GM21515 (cell line): ENCODE measurements around the gene CAMP.
"Not testable (repeated sequence)": the region's sequence is repeated elsewhere in the genome, so short reads cannot be mapped to it uniquely, and the experiment has no call there.

Experiments
- ATAC-seq: cut with Tn5 transposase; IDR thresholded peaks from one replicate; pipeline ENCODE4 v1.9.1; 2021; ENCODE audit not compliant: unreplicated experiment

CAMP gene

GRCh38 chr3:48222616-48223513 lies at the start of gene CAMP:
CAMP (plus strand) TSS chr3:48223495; CDS start chr3:48223512, 17 bp downstream.
- peak; percentile 53 for ATAC-seq

DNA sequence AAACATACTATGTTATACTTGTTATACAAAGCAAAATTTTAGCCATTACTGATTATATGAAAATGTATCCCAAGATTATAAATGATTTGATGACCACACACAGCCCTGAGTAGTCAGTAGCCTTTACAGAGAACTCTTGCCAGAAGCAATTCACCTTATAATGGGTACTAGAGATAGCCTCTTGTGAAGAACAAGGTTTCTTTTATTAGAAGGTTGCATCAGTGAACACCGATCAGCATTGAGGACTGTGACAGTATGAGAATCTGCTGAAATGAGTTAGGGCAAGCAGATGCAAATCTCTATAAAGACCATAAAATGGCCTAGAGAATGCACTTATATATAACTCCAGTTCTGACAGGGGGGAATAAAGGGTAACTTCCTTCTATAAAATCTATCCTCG lies 45.2 kb upstream of the CAMP start:
- ATAC-seq, result no peak

DNA sequence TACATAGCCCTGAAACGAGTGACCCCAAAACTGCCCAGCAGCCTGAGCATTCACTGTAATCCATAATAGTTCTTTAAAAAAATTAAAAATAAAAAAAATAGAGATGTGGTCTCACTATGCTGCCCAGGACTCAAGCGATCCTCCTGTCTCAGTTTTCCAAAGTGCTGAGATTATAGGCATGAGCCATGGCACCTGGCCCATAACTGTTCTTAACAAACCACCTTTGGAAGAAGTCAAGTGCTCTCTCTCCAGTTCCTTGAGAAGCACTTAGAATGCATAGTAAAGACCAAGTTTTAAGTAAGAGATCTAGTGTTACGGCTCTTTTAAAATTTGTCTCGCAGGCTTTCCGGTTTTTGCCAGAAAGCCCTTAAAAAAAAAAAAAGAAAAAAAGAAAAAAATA lies 43.3 kb upstream of the CAMP start:
- no peak for ATAC-seq

DNA sequence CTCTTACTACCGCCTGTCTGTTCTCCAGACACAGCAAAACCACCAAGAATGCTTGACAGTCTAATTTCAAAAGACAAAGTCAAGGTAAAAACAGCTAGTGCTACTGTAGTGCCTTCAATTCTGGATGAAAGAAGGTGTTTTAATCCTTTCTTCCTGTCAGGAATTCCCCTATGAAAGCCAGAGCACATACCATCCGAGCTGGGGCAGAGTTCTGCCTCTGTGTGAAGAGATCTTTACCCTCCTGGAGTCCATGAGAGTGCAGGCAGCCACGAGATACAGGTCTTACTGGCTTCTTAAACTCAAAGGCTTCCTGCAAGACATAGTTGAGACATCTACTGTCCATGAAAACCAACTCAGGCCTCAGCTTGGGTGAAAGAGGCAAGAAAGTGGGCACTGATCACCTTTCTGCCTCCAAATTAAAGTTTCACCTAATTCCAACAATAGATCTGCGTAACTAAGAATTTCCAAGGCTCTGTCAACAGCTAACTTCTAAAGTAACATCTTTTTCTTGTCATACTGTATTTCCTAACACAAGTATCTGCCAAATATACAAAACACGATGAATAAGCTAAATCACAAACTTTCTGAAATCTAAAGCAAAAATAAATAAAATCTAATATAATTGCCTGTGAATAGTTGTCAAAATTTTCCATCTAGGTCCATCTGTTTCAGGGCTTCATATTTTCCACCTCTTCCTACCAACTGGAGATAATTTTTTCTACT lies 42.6 kb upstream of the CAMP start:
- ATAC-seq, result no peak

GRCh38 chr3:48184299-48184698 lies 39.0 kb upstream of the CAMP start:
- ATAC-seq, result no peak

GRCh38 chr3:48185129-48185528 lies 38.2 kb upstream of the CAMP start:
- ATAC-seq, result no peak

DNA sequence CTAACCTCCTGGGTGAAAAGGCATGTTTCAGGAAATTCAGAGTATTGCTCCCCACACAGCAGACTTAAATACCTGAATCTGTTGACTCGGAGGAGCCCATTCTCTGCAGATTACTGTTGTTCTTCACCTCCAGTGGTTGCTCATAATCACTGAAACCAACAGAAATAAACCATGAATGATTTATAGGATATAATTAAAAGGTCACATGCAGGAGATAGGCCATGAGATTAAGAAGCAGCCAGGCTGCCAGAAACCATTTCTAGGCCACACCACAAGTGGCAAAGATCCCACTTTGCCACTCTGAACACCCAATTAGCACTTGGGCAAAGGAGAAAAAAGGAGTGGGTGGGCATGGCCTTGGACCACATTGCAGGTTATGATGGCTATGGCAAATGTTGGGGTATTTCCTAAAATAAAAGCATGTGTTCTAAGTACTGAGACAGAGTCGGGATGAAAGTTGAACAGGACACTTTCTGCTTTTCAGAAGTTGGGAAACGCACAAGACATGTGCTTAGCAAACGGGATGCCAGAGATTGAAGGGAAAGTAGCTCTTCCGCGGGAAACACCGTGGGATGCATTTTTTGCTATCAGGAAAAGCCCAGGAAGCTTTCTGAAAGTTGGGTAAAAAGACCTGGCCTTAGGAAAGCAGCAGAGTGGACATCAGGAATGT lies 36.5 kb upstream of the CAMP start:
- ATAC-seq, result no peak

GRCh38 chr3:48187301-48187578 lies 36.1 kb upstream of the CAMP start:
- ATAC-seq, result no peak

DNA sequence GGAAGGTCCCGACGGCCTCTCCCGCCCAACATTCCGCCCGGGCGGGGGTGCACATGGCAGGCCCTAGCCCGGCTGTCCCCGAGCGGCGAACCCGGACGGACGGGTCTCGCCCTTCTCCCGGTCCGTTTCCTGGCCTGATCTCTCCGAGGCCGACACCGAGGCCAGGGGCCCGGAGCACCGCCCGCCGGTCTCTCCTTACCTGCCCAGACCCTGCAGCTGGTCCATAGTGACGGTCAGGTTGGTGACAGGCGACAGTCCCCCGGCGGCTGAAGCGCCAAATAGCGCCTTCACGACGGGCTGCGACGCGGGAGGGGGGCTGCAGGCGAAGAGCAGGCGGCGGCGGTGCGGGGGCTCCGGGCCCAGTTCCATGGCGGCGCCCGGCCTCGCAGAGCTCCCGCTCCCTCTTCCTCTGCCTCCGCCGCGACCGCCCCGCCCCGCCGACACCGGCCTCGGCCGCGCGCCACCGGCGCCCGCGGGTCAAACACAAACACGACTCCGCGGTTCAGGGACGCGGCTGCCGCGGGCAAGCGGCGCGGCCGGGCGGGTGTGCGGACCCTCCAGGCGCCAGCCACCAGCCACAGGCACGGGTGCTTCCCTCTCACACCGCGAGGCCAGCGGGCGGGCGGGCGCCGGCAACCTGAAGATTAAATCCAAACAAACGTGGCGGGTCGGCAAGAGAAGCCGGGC lies 35.6 kb upstream of the CAMP start:
- peak; percentile 26 for ATAC-seq

GRCh38 chr3:48188266-48189201 lies 34.8 kb upstream of the CAMP start, which contains the start of gene CDC25A:
CDC25A (minus strand) TSS chr3:48188417; CDS start chr3:48187947, 470 bp downstream.
- ATAC-seq, result peak; percentile 91

DNA sequence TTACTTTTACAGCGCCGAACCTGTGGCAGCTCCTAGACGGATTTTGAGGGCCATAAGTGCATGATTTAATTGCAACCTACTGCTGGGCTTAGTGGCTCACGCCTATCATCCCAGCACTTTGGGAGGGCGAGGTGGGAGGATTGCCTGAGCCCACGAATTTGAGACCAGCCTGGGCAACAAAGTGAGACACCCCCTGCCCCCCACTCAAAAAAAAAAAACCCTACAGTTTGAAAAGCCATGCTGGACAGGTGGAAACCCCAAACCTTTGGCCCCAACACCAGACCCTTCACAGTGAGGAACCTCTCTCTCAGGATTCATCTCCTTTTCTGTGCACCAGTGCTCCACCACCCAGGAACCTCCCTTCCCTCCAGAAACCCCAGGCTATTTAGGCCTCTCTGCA lies 34.0 kb upstream of the CAMP start:
- no peak for ATAC-seq

GRCh38 chr3:48190911-48191310 lies 32.4 kb upstream of the CAMP start:
- no peak for ATAC-seq

- no peak for ATAC-seq
Observed at GRCh38 chr3:48194446-48195071, 28.7 kb upstream of the CAMP start.

GRCh38 chr3:48196611-48197010 lies 26.7 kb upstream of the CAMP start:
- no peak for ATAC-seq

- ATAC-seq, result no peak
Observed at GRCh38 chr3:48199117-48199516, 24.2 kb upstream of the CAMP start.

DNA sequence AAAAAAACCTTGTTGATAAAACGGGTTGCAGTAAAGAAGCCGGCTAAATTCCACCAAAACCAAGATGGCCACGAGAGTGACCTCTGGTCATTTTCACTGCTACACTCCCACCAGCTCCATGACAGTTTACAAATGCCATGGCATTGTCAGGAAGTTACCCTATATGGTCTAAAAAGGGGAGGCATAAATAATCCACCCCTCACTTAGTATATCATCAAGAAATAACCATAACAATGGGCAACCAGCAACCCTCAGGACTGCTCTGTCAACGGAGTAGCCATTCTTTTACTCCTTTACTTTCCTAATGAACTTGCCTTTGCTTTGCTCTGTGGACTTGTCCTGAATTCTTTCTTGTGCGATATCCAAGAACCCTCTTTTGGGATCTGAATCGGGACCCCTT lies 20.7 kb upstream of the CAMP start:
- ATAC-seq, result no peak

- no peak for ATAC-seq
Observed at GRCh38 chr3:48208076-48208475, 15.2 kb upstream of the CAMP start.

GRCh38 chr3:48209445-48209844 lies 13.8 kb upstream of the CAMP start:
- ATAC-seq, result no peak

DNA sequence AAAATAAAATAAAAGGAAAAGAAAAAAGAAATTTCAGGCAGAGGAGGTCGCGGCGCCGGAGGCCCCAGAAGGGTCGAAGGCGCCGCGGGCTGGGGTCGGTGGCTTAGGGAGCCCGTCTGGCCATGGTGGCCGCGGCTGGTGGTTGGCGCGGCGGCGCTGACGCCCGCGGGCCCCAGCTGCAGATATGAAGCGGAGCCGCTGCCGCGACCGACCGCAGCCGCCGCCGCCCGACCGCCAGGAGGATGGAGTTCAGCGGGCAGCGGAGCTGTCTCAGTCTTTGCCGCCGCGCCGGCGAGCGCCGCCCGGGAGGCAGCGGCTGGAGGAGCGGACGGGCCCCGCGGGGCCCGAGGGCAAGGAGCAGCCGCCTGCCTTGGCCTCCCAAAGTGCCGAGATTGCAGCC lies 12.8 kb upstream of the CAMP start:
- not testable (repeated sequence) for ATAC-seq

DNA sequence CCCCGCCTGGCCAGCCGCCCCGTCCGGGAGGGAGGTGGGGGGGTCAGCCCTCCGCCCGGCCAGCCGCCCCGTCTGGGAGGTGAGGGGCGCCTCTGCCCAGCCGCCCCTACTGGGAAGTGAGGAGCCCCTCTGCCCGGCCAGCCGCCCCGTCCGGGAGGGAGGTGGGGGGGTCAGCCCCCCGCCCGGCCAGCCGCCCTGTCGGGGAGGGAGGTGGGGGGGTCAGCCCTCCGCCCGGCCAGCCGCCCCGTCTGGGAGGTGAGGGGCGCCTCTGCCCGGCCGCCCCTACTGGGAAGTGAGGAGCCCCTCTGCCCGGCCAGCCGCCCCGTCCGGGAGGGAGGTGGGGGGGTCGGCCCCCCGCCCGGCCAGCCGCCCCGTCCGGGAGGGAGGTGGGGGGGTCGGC lies 11.5 kb upstream of the CAMP start:
- ATAC-seq, result not testable (repeated sequence)
